K562 (cell line): ENCODE measurements around the gene HPCAL1. TPM values are rescaled to one million over a fixed set of nuclear protein-coding genes. Genes with fewer than 3 reads are reported as not detected.

Source experiments
- polyA plus RNA-seq, 8 experiments: library from polyadenylated mRNA; depleted of rRNA in 4 of 8; stranded (reverse) in 5 of 8; unstranded in 3 of 8; fragments of >200 nt; fragmentation: Nextera tagmentation in 2 of 8; fragmentation: Illumina TruSeq in 1 of 8; extraction: Ambion mirVana in 2 of 8; extraction: Trizol in 1 of 8; gene quantifications; 2 replicates each; pipeline versions ENCODE4 v1.2.1 to v1.2.3, GENCODE V29; 2011 to 2014; ENCODE audit warnings: inconsistent platforms in 1 of 8, missing spikeins in 1 of 8
- total RNA-seq, 7 experiments: library from RNA; depleted of rRNA in 6 of 7; stranded (reverse); fragments of >200 nt in 6 of 7; fragmentation: Illumina TruSeq in 2 of 7; extraction: Trizol in 2 of 7; gene quantifications; 2 replicates each; pipeline versions ENCODE4 v1.2.1 to v1.2.3, GENCODE V29; 2011 to 2021; ENCODE audit warnings: low replicate concordance in 1 of 7
- TF ChIP-seq, protein P1 (sequence below): fragments of 450-650 bp; IDR thresholded peaks from 2 replicates; pipeline ENCODE4 v1.6.1; 2016; ENCODE audit warnings: mild to moderate bottlenecking, moderate library complexity

Gene HPCAL1
- total and polyA plus RNA-seq, 9 of the 15 experiments (the other 6 are each of a cell fraction or from before 2014, with no cell fraction given), result 2.7 to 65.5 (median 23.9) TPM

DNA sequence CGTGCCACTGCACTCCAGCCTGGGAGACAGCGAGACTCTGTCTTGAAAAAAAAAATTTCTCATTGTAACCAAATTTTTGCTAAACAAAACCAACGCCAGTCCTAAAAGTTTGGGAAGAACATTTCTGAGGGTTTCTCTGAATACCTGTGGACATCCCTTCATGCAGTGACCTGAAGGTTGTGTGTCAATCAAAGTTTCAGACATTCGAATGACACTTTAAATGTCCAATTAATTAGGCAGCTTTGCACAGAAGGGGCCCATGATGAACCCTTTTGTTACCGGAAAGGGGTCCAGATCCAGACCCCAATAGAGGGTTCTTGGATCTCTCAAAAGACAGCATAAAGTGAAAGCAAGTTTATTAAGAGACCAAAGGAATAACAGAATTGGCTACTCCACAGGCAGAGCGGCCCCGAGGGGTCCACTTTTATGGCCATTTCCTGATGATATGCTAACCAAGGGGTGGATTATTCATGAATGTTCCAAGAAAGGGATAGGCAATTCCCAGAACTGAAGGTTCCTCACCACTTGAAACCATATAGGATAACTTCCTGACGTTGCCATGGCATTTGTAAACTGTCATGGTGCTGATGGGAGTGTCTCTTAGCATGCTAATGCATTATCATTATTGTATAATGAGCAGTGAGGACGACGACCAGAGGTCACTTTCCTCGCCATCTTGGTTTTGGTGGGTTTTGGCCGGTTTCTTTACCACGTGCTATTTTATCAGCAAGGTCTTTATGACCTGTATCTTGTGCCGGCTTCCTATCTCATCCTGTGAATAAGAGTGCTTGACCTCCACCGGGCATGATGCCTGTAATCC, 27.5 kb upstream of the HPCAL1 start (continued):
- TF ChIP-seq, protein P1, sequence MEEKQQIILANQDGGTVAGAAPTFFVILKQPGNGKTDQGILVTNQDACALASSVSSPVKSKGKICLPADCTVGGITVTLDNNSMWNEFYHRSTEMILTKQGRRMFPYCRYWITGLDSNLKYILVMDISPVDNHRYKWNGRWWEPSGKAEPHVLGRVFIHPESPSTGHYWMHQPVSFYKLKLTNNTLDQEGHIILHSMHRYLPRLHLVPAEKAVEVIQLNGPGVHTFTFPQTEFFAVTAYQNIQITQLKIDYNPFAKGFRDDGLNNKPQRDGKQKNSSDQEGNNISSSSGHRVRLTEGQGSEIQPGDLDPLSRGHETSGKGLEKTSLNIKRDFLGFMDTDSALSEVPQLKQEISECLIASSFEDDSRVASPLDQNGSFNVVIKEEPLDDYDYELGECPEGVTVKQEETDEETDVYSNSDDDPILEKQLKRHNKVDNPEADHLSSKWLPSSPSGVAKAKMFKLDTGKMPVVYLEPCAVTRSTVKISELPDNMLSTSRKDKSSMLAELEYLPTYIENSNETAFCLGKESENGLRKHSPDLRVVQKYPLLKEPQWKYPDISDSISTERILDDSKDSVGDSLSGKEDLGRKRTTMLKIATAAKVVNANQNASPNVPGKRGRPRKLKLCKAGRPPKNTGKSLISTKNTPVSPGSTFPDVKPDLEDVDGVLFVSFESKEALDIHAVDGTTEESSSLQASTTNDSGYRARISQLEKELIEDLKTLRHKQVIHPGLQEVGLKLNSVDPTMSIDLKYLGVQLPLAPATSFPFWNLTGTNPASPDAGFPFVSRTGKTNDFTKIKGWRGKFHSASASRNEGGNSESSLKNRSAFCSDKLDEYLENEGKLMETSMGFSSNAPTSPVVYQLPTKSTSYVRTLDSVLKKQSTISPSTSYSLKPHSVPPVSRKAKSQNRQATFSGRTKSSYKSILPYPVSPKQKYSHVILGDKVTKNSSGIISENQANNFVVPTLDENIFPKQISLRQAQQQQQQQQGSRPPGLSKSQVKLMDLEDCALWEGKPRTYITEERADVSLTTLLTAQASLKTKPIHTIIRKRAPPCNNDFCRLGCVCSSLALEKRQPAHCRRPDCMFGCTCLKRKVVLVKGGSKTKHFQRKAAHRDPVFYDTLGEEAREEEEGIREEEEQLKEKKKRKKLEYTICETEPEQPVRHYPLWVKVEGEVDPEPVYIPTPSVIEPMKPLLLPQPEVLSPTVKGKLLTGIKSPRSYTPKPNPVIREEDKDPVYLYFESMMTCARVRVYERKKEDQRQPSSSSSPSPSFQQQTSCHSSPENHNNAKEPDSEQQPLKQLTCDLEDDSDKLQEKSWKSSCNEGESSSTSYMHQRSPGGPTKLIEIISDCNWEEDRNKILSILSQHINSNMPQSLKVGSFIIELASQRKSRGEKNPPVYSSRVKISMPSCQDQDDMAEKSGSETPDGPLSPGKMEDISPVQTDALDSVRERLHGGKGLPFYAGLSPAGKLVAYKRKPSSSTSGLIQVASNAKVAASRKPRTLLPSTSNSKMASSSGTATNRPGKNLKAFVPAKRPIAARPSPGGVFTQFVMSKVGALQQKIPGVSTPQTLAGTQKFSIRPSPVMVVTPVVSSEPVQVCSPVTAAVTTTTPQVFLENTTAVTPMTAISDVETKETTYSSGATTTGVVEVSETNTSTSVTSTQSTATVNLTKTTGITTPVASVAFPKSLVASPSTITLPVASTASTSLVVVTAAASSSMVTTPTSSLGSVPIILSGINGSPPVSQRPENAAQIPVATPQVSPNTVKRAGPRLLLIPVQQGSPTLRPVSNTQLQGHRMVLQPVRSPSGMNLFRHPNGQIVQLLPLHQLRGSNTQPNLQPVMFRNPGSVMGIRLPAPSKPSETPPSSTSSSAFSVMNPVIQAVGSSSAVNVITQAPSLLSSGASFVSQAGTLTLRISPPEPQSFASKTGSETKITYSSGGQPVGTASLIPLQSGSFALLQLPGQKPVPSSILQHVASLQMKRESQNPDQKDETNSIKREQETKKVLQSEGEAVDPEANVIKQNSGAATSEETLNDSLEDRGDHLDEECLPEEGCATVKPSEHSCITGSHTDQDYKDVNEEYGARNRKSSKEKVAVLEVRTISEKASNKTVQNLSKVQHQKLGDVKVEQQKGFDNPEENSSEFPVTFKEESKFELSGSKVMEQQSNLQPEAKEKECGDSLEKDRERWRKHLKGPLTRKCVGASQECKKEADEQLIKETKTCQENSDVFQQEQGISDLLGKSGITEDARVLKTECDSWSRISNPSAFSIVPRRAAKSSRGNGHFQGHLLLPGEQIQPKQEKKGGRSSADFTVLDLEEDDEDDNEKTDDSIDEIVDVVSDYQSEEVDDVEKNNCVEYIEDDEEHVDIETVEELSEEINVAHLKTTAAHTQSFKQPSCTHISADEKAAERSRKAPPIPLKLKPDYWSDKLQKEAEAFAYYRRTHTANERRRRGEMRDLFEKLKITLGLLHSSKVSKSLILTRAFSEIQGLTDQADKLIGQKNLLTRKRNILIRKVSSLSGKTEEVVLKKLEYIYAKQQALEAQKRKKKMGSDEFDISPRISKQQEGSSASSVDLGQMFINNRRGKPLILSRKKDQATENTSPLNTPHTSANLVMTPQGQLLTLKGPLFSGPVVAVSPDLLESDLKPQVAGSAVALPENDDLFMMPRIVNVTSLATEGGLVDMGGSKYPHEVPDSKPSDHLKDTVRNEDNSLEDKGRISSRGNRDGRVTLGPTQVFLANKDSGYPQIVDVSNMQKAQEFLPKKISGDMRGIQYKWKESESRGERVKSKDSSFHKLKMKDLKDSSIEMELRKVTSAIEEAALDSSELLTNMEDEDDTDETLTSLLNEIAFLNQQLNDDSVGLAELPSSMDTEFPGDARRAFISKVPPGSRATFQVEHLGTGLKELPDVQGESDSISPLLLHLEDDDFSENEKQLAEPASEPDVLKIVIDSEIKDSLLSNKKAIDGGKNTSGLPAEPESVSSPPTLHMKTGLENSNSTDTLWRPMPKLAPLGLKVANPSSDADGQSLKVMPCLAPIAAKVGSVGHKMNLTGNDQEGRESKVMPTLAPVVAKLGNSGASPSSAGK, result peak; percentile 69
